ENCODE measurements around the gene GFOD2.

GRCh38 chr16:67666032-67666551, 53.0 kb downstream of the GFOD2 start:
- TF ChIP-seq, protein P1, sequence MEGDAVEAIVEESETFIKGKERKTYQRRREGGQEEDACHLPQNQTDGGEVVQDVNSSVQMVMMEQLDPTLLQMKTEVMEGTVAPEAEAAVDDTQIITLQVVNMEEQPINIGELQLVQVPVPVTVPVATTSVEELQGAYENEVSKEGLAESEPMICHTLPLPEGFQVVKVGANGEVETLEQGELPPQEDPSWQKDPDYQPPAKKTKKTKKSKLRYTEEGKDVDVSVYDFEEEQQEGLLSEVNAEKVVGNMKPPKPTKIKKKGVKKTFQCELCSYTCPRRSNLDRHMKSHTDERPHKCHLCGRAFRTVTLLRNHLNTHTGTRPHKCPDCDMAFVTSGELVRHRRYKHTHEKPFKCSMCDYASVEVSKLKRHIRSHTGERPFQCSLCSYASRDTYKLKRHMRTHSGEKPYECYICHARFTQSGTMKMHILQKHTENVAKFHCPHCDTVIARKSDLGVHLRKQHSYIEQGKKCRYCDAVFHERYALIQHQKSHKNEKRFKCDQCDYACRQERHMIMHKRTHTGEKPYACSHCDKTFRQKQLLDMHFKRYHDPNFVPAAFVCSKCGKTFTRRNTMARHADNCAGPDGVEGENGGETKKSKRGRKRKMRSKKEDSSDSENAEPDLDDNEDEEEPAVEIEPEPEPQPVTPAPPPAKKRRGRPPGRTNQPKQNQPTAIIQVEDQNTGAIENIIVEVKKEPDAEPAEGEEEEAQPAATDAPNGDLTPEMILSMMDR (IDR thresholded peaks at IDR 0.05), result no peak
- TF ChIP-seq POLR2AphosphoS5 (IDR thresholded peaks at IDR 0.05) (no peak), POLR2A (IDR thresholded peaks at IDR 0.05; ENCODE audit: low read depth) (no peak), EP300 (IDR thresholded peaks at IDR 0.05) (no peak)
